GM04503 (cell line): ENCODE measurements around the gene RGSL1.
"Not testable (repeated sequence)": the region's sequence is repeated elsewhere in the genome, so short reads cannot be mapped to it uniquely, and the experiment has no call there.

Source experiments
- DNase-seq: peaks from one replicate; pipeline ENCODE4 v3.0.0-alpha.2; 2012; ENCODE audit warnings: low read depth

RGSL1 gene

GRCh38 chr1:182446033-182446669 lies 3.8 kb upstream of the RGSL1 start:
- DNase-seq, result peak; percentile 13

DNA sequence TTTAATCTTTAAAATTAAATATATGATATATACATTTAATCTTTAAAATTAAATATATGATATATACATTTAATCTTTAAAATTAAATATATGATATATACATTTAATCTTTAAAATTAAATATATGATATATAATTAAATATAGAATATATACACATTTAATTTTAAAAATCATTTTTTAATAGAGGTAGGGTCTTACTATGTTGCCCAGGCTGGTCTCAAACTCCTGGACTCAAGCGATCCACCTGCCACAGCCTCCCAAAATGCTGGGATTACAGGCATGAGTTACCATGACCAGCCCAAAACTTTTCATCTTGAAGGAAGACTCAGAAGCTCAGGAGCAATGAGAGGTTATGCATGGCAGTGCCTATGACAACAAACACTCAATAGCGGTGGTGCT lies 2.8 kb upstream of the RGSL1 start:
- DNase-seq, result not testable (repeated sequence)

DNA sequence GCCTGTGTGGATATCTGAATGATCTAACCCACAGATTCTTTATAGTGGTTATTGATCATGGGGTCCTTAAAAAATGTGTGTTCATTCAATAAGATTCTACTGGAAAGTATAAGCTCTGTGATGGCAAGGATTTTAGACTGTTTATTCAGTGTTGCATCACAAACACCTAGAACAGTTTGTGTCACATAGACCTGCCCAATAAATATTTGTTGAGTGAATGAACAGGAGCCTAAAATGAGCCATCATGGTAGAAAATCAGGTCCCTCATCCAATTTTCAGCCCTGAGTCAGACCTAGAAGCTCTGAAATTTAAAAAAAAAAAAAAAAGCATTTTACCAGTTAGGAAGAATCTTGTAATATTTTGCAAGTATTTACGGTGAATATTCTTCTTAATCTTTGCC lies 2.3 kb upstream of the RGSL1 start:
- no peak for DNase-seq

DNA sequence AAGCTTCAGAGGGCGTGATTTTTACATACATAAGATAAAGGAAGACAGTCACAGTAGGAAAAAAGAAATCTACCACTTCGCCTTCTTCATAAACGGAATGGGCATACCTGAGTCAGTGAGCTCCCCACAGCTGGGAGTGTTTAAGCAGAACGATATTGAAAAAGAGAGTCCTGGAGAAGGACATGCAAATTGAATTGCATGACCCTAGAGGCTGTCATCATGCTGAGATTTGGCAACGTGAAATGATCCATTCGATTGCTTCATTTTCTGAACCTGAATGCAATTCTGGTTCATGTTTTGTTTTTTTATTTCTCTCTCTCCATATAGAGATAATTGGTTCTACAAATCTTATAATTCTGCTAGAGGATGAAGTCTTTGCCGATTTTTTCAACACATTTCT lies 3.7 kb downstream of the RGSL1 start:
- DNase-seq, result no peak

DNA sequence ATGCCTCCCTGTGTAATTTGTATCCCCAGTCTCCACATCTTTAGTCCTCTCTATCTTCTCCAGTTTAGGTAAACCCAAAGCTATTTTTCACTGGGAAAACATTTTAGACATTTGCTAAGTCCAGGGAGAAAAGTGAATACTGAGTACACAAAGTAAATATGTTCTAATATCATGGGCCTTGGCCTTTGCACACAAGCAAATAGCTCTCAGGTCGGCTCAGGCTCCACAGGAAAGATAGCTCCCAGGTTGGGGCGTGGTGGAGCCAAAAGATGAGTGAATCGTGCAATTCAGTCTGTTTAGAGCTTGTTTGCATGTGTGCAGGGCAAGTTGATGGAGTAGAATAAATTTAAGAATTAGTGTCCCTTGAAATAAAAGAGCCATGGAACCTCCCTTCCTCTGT lies 7.9 kb downstream of the RGSL1 start:
- no peak for DNase-seq

GRCh38 chr1:182459949-182460348 lies 10.0 kb downstream of the RGSL1 start:
- no peak for DNase-seq

- peak; percentile 18 for DNase-seq
Observed at GRCh38 chr1:182460550-182460951, 10.6 kb downstream of the RGSL1 start.

DNA sequence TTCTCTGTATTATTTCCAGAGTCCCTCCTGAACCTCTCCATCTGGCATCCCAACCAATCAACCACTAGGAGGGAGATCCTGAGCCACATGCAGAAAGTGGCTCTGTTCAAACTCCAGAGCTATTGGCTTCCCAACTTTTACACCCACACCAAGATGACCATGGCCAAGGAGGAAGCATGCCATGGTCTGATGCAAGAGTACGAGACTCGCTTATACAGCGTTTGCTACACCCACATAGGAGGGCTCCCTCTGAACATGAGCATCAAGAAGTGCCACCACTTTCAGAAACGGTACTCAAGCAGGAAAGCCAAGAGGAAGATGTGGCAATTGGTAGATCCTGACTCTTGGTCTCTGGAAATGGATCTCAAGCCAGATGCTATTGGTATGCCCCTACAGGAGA lies 23.6 kb downstream of the RGSL1 start:
- DNase-seq, result no peak

- DNase-seq, result no peak
Observed at GRCh38 chr1:182476625-182477024, 26.7 kb downstream of the RGSL1 start.

DNA sequence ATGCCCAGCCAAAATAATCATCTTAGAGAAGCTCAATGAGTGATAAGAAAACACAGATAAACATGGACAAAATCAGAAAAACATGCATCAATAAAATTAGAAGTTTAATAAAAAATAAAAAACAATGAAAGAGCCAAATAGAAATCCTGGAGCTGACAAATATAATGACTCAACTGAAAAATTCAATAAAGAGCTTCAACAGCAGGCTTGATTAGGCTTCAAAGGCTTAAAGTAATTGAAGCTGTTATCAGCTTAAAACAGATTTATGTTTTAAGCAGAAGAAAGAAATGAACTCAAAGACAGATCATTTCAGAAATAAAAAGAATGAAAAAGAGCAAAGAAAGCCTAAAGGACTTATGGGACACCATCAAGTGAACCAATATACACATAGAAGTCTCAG lies 28.3 kb downstream of the RGSL1 start:
- no peak for DNase-seq

- DNase-seq, result no peak
Observed at GRCh38 chr1:182484067-182484466, 34.1 kb downstream of the RGSL1 start.

DNA sequence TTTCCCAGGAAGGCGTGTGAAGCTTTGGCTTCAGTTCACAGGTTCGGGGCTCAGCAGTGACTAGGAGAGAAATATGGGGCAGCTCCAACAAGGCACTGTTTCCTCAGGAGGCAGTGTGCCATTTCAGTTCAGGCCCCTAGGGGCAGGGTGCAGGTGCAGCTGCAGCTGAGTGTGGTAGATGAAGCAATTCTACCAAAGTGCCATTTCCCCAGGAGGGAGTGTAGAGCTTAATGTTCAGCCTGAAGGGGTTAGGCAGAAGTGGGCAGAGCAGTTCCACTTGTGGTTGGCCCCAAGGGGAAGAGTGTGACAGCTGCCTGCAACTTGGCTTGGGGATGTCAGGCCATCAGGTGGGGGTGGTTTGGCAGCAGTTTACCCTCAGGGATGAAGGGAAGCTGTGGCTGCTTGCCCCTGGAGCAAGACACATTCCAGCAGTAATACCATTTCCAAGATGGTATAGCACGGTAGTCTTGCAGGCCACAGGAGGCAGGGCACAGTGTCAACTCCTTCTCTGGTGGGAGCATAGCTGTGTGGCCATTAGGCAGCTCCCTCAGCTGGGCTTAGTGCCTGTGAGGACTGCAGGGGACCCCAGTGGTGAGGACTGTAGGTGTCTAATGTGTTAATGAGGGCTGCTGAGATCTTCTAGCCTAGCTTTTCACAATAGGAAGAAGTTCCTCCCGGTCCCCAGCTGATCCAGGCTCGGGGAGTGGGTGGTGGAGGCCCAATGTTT lies 34.7 kb downstream of the RGSL1 start:
- DNase-seq, result no peak

DNA sequence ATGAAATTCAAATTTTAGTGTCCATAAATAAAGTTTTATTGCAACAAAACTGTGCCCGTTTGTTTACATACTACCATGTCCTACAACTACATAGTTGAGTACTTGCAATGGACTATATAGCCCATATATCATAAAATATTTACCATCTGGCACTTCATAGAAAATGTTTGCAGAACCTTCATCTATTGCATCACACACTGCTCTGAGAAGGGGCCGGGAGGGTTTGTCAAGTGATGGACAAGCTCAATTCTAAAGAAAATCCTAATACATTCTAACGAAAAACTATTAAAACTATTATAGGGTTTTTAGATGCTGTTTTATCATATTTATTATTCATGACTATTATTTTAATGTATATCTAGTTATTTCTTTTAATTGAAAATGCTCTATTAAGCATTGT lies 35.9 kb downstream of the RGSL1 start:
- no peak for DNase-seq

DNA sequence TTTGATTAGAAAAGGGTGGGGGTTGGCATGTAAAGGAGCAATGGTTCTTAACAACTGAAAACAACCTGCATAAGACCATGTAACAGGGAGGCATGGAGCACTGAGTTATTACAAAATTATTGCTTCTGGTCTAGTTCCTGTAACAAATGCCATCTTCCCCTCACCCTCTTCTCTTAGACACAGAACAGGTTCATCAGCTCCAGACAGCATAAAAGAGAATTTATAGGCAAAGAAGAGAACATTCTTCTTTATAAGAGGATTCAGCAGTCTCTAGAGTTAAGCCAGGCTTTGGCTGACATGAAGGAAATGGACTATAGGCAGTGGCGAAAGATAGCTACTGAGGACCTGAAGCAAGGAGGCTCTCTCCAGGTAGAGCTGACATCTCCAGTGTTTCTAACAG lies 38.9 kb downstream of the RGSL1 start:
- DNase-seq, result no peak

GRCh38 chr1:182493063-182493462 lies 43.1 kb downstream of the RGSL1 start:
- no peak for DNase-seq

- no peak for DNase-seq
Observed at GRCh38 chr1:182495002-182495401, 45.1 kb downstream of the RGSL1 start.

GRCh38 chr1:182495693-182496092 lies 45.7 kb downstream of the RGSL1 start:
- no peak for DNase-seq

- no peak for DNase-seq
Observed at GRCh38 chr1:182507685-182508084, 57.7 kb downstream of the RGSL1 start.

- DNase-seq, result no peak
Observed at GRCh38 chr1:182515556-182515955, 65.6 kb downstream of the RGSL1 start.

GRCh38 chr1:182520736-182521135 lies 70.8 kb downstream of the RGSL1 start:
- no peak for DNase-seq

GRCh38 chr1:182525342-182525741 lies 75.4 kb downstream of the RGSL1 start:
- DNase-seq, result no peak

DNA sequence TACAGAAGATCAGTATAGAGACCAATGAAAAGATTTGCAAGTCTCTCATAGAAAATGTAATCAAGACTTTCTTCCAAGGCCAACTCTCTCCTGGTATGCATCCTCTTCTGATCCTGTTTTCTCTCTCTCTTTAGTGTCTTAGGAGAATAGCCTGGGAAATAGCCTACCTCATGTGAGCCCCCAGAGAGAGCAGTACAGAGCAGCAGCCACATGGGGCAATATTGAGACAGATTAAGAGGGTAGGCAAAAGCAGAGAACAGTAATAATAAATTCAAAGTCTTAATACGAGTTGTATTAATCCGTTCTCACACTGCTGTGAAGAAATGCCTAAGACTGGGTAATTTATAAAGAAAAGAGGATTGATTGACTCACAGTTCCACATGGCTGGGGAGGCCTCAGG lies 77.7 kb downstream of the RGSL1 start:
- DNase-seq, result no peak

GRCh38 chr1:182528206-182528605 lies 78.3 kb downstream of the RGSL1 start:
- not testable (repeated sequence) for DNase-seq

DNA sequence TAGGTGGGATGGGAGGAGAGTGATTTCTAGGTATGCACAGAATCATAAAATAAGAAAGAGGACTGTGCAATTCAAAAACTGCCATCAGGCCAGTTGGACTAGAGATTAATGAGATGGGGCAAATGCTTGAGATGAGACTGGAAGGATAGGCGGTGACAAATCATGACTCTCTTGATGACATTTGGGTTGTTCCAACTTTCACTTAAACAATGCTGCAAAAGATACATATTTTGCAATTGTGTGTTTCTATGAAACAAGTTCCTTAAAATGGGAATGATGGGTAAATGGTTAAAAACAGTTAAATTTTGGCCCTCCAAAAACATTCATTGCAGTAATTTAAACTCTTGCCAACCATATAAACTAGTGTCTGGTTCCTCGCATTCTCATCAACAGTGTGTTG lies 84.0 kb downstream of the RGSL1 start:
- DNase-seq, result no peak
